HepG2 (cell line): ENCODE data around the gene DOCK10. TPM values are rescaled to one million over a fixed set of nuclear protein-coding genes. Genes with fewer than 3 reads are reported as not detected.

Experiments
- MTF1 ChIP-seq: sonication (generic); formaldehyde crosslinking; IDR thresholded peaks from 2 replicates; pipeline ENCODE4 v1.5.0; 2020; ENCODE audit warnings: missing genetic modification reagents
- TAF1 ChIP-seq: sonication (generic); formaldehyde crosslinking; IDR thresholded peaks from 2 replicates; pipeline ENCODE4 v1.4.0; 2020; ENCODE audit warnings: missing genetic modification reagents
- polyA plus RNA-seq, 8 experiments: library from polyadenylated mRNA; depleted of rRNA in 3 of 8; stranded (reverse) in 7 of 8; unstranded in 1 of 8; fragments of >200 nt; fragmentation: Illumina TruSeq in 4 of 8; extraction: Trizol in 4 of 8; gene quantifications; 2 replicates each; pipeline versions ENCODE4 v1.2.1 to v1.2.3, GENCODE V29; 2011 to 2016; ENCODE audit warnings: low read depth in 4 of 8, missing spikeins in 1 of 8, mixed read lengths in 1 of 8; ENCODE audit not compliant: insufficient read depth in 1 of 8
- total RNA-seq, 5 experiments: library from RNA; depleted of rRNA; stranded (reverse); fragments of >200 nt; fragmentation: Illumina TruSeq; extraction: Trizol; gene quantifications; 2 replicates each; pipeline ENCODE4 v1.2.3, GENCODE V29; 2016; ENCODE audit warnings: low read depth in 1 of 5
- TF ChIP-seq, protein P1 (sequence below), 2 experiments: fragments of 450-650 bp in 1 of 2; sonication (generic) in 1 of 2; formaldehyde crosslinking in 1 of 2; IDR thresholded peaks; 2 replicates each; pipeline versions ENCODE4 v1.6.1 to v1.8.0; 2016 to 2022; ENCODE audit warnings: antibody characterized with exemption in 1 of 2, mild to moderate bottlenecking in 1 of 2, missing genetic modification reagents in 1 of 2
- TF ChIP-seq, protein P2 (sequence below): sonication (generic); formaldehyde crosslinking; IDR thresholded peaks from 2 replicates; pipeline ENCODE4 v1.4.0; 2020; ENCODE audit warnings: missing genetic modification reagents

The DOCK10 gene
- total and polyA plus RNA-seq, 2 of the 13 experiments (the other 11 are each of a cell fraction or from before 2014, with no cell fraction given), result not detected

DNA sequence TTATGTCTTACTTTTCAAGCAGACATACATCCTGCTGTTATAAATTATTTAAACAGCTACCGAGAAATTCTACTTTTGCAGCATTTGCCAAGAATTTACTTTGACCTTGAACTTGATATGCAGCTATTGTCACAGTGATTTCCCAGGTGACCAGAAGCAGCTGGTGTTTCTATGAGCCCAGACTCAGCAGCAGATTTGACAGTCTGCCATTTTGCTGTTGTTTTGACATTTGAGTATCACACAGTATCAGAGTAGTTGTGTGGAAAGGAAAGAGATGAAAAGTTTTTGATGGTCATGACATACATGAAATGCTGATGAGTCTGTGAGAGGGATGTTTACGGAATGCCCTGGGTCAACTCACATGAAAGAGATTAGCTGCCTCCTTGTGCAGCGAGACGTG lies 319.5 kb downstream of the DOCK10 start (continued):
- TF ChIP-seq, protein P1, sequence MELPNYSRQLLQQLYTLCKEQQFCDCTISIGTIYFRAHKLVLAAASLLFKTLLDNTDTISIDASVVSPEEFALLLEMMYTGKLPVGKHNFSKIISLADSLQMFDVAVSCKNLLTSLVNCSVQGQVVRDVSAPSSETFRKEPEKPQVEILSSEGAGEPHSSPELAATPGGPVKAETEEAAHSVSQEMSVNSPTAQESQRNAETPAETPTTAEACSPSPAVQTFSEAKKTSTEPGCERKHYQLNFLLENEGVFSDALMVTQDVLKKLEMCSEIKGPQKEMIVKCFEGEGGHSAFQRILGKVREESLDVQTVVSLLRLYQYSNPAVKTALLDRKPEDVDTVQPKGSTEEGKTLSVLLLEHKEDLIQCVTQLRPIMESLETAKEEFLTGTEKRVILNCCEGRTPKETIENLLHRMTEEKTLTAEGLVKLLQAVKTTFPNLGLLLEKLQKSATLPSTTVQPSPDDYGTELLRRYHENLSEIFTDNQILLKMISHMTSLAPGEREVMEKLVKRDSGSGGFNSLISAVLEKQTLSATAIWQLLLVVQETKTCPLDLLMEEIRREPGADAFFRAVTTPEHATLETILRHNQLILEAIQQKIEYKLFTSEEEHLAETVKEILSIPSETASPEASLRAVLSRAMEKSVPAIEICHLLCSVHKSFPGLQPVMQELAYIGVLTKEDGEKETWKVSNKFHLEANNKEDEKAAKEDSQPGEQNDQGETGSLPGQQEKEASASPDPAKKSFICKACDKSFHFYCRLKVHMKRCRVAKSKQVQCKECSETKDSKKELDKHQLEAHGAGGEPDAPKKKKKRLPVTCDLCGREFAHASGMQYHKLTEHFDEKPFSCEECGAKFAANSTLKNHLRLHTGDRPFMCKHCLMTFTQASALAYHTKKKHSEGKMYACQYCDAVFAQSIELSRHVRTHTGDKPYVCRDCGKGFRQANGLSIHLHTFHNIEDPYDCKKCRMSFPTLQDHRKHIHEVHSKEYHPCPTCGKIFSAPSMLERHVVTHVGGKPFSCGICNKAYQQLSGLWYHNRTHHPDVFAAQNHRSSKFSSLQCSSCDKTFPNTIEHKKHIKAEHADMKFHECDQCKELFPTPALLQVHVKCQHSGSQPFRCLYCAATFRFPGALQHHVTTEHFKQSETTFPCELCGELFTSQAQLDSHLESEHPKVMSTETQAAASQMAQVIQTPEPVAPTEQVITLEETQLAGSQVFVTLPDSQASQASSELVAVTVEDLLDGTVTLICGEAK (IDR thresholded peaks at IDR 0.05), result no peak
- TF ChIP-seq, protein P1 (CRISPR knock-in tag; IDR thresholded peaks at IDR 0.05), result no peak
- no peak for TF ChIP-seq MTF1 (CRISPR knock-in tag)
- TF ChIP-seq, protein P2, sequence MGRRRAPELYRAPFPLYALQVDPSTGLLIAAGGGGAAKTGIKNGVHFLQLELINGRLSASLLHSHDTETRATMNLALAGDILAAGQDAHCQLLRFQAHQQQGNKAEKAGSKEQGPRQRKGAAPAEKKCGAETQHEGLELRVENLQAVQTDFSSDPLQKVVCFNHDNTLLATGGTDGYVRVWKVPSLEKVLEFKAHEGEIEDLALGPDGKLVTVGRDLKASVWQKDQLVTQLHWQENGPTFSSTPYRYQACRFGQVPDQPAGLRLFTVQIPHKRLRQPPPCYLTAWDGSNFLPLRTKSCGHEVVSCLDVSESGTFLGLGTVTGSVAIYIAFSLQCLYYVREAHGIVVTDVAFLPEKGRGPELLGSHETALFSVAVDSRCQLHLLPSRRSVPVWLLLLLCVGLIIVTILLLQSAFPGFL (CRISPR knock-in tag), result no peak
- no peak for TF ChIP-seq TAF1 (CRISPR knock-in tag)
